Glutamatergic neuron (in vitro differentiated cells): ENCODE measurements around the gene SPINDOC. TPM values are rescaled to one million over a fixed set of nuclear protein-coding genes. Genes with fewer than 3 reads are reported as not detected.
"Not testable (repeated sequence)": the region's sequence is repeated elsewhere in the genome, so short reads cannot be mapped to it uniquely, and the experiment has no call there.

Experiments used
- DNase-seq: peaks from one replicate; pipeline ENCODE4 v3.0.0; 2022
- H3K27ac Mint-ChIP-seq: one replicate; pipeline ENCODE4 v1.8.0; 2020; ENCODE audit warnings: mild to moderate bottlenecking, mixed read lengths, inconsistent platforms; ENCODE audit not compliant: unreplicated experiment
- H3K27me3 Mint-ChIP-seq: one replicate; pipeline ENCODE4 v1.8.0; 2020; ENCODE audit warnings: mild to moderate bottlenecking, moderate library complexity, mixed read lengths, inconsistent platforms; ENCODE audit not compliant: unreplicated experiment
- H3K36me3 Mint-ChIP-seq: one replicate; pipeline ENCODE4 v1.8.0; 2020; ENCODE audit warnings: mild to moderate bottlenecking, mixed read lengths, inconsistent platforms; ENCODE audit not compliant: unreplicated experiment
- H3K4me1 Mint-ChIP-seq: one replicate; pipeline ENCODE4 v1.8.0; 2020; ENCODE audit warnings: mild to moderate bottlenecking, low read depth, mixed read lengths, inconsistent platforms; ENCODE audit not compliant: unreplicated experiment
- H3K4me3 Mint-ChIP-seq: one replicate; pipeline ENCODE4 v1.8.0; 2020; ENCODE audit warnings: mild to moderate bottlenecking, mixed read lengths, inconsistent platforms; ENCODE audit not compliant: unreplicated experiment
- H3K9me3 Mint-ChIP-seq: one replicate; pipeline ENCODE4 v1.8.0; 2020; ENCODE audit warnings: mild to moderate bottlenecking, moderate library complexity, mixed read lengths, inconsistent platforms; ENCODE audit not compliant: unreplicated experiment
- CTCF ChIP-seq: fragments of 200-600 bp; sonication (generic); IDR thresholded peaks from one replicate; pipeline ENCODE4 v1.5.0; 2021; ENCODE audit not compliant: partially characterized antibody, unreplicated experiment
- total RNA-seq: library from RNA; stranded (reverse); fragmentation: NEBNext Ultra II Directional; extraction: Animal tissue kit (Norgen Biotek cat#: 25700); gene quantifications from one replicate; pipeline ENCODE4 v1.2.1, GENCODE V29; 2021; ENCODE audit not compliant: unreplicated experiment

Gene SPINDOC
- total RNA-seq, 1 donor from 2014 or later: 83.7 TPM

GRCh38 chr11:63804259-63804658 is 9.0 kb upstream of the SPINDOC start:
- Mint-ChIP-seq H3K9me3 (peaks cover 2% of the 10 kb centered on the region), H3K27me3 (no peaks in the 10 kb centered on the region), H3K4me1 (no peaks in the 10 kb centered on the region), H3K4me3 (no peak overlapping the region), H3K36me3 (no peaks in the 10 kb centered on the region), H3K27ac (no peak overlapping the region)
- TF ChIP-seq CTCF: no peak
- no peak for DNase-seq

GRCh38 chr11:63805844-63806415 is 7.3 kb upstream of the SPINDOC start:
- no peak overlapping the region for H3K4me3 Mint-ChIP-seq
- H3K27me3 Mint-ChIP-seq: no peaks in the 10 kb centered on the region
- peaks cover 2% of the 10 kb centered on the region for H3K9me3 Mint-ChIP-seq
- no peak for DNase-seq
- TF ChIP-seq CTCF: no peak
- no peaks in the 10 kb centered on the region for H3K4me1 Mint-ChIP-seq
- H3K27ac Mint-ChIP-seq: no peak overlapping the region
- no peaks in the 10 kb centered on the region for H3K36me3 Mint-ChIP-seq

- DNase-seq, H3K27ac Mint-ChIP-seq, H3K27me3 Mint-ChIP-seq, H3K36me3 Mint-ChIP-seq, H3K9me3 Mint-ChIP-seq, H3K4me3 Mint-ChIP-seq: not testable (repeated sequence)
- H3K4me1 Mint-ChIP-seq: peaks cover 11% of the 10 kb centered on the region
These were observed 2.9 kb upstream of the SPINDOC start for GRCh38 chr11:63810383-63810782.

GRCh38 chr11:63811522-63811921 is 1.7 kb upstream of the SPINDOC start:
- no peak for DNase-seq
- H3K27ac Mint-ChIP-seq: no peak overlapping the region
- peaks cover 5% of the 10 kb centered on the region for H3K36me3 Mint-ChIP-seq
- peaks cover under 1% of the 10 kb centered on the region for H3K9me3 Mint-ChIP-seq
- H3K27me3 Mint-ChIP-seq: peaks cover 2% of the 10 kb centered on the region
- TF ChIP-seq CTCF: no peak
- no peak overlapping the region for H3K4me3 Mint-ChIP-seq
- peaks cover 16% of the 10 kb centered on the region for H3K4me1 Mint-ChIP-seq

GRCh38 chr11:63813563-63814382 is 517 bp downstream of the SPINDOC start:
- peaks cover 2% of the 10 kb centered on the region for H3K27me3 Mint-ChIP-seq
- TF ChIP-seq CTCF: no peak
- peak overlapping the region; percentile 52 for H3K27ac Mint-ChIP-seq
- peaks cover 5% of the 10 kb centered on the region for H3K36me3 Mint-ChIP-seq
- DNase-seq: peak; percentile 65
- peaks cover 2% of the 10 kb centered on the region for H3K9me3 Mint-ChIP-seq
- peaks cover 18% of the 10 kb centered on the region for H3K4me1 Mint-ChIP-seq
- peak overlapping the region; percentile 93 for H3K4me3 Mint-ChIP-seq
